Thymus (tissue), 11 donors: ENCODE results near the gene STXBP2. TPM values are rescaled to one million over a fixed set of nuclear protein-coding genes. Genes with fewer than 3 reads are reported as not detected.

Experiments used
- DNase-seq, 9 donors: peaks; one replicate each; pipeline ENCODE4 v3.0.0-alpha.2; 2013; ENCODE audit warnings: low spot score in 9 of 9, low read depth in 6 of 9, missing footprints in 1 of 9
- H3K27ac ChIP-seq, 2 donors: one replicate each; pipeline ENCODE4 v1.5.1; 2013; ENCODE audit warnings: control low read depth in 1 of 2, low read depth in 1 of 2, low read length in 1 of 2, mild to moderate bottlenecking in 1 of 2, moderate library complexity in 1 of 2
- H3K27me3 ChIP-seq, 2 donors: one replicate each; pipeline ENCODE4 v1.5.1; 2013; ENCODE audit warnings: low read length in 1 of 2; ENCODE audit not compliant: control insufficient read depth in 2 of 2, insufficient read depth in 1 of 2
- H3K36me3 ChIP-seq, 2 donors: one replicate each; pipeline ENCODE4 v1.5.1; 2013; ENCODE audit warnings: low read length in 1 of 2, mild to moderate bottlenecking in 1 of 2, moderate library complexity in 1 of 2; ENCODE audit not compliant: control insufficient read depth in 2 of 2, insufficient read depth in 2 of 2
- H3K4me1 ChIP-seq, 2 donors: one replicate each; pipeline ENCODE4 v1.5.1; 2013; ENCODE audit warnings: low read length in 2 of 2; ENCODE audit not compliant: control insufficient read depth in 2 of 2, insufficient read depth in 2 of 2
- H3K4me3 ChIP-seq, 2 donors: one replicate each; pipeline ENCODE4 v1.5.1; 2013; ENCODE audit warnings: low read length in 2 of 2, control low read depth in 1 of 2, mild to moderate bottlenecking in 1 of 2
- H3K9me3 ChIP-seq, 2 donors: one replicate each; pipeline ENCODE4 v1.5.1; 2013; ENCODE audit warnings: low read length in 1 of 2, mild to moderate bottlenecking in 1 of 2; ENCODE audit not compliant: control insufficient read depth in 2 of 2, insufficient read depth in 1 of 2
- WGBS: extraction: QIAGEN DNeasy Blood & Tissue Kit; methylation state at CpG from one replicate; pipeline ENCODE4 v1.1.7; 2013; 5-methylcytosine and 5-hydroxymethylcytosine counted together
- polyA plus RNA-seq: library from polyadenylated mRNA; stranded (reverse); fragments of 200-250 nt; gene quantifications from one replicate; pipeline ENCODE4 v1.2.3, GENCODE V29; 2013
- total RNA-seq: library from RNA; stranded (reverse); fragments of 120-200 nt; gene quantifications from one replicate; pipeline ENCODE4 v1.2.4, GENCODE V29; 2013
- donor health status: healthy.

The STXBP2 gene
- total and polyA plus RNA-seq, 2 donors = 45.3 to 140 TPM

- no peak overlapping the region for H3K27ac ChIP-seq
- H3K4me3 ChIP-seq = no peak overlapping the region
- H3K9me3 ChIP-seq = peaks cover 0 to 4% of the 10 kb centered on the region in 2 donors
- 96% methylated on average over 12 of the region's 12 CpGs for WGBS
- DNase-seq = no peak
- peaks cover 0 to 20% of the 10 kb centered on the region in 2 donors for H3K27me3 ChIP-seq
- H3K36me3 ChIP-seq = peaks cover 12 to 20% of the 10 kb centered on the region in 2 donors
- H3K4me1 ChIP-seq = peaks cover 0 to 3% of the 10 kb centered on the region in 2 donors
These were observed 50.3 kb downstream of the STXBP2 start for GRCh38 chr19:7687177-7687576.

DNA sequence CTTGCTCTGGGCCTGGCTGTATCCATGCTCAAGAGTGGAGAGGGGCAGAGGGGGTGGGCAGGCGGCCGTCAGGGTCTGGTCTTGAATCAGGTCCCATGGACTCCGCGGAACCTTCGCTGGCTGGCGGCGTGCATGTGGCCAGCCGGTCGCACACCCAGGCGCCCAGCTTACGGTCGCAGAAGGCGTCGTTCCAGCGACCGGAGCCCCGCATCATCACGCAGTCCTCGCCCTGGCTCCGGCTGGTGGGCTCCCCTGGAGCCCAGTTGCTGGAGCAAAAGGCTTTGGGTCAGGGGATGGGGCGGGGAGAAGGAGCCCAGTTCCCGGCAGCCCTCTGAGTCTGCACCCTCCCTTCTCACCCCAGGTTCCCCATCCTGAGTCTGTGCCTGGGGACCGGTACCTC is 52.3 kb downstream of the STXBP2 start:
- Histone ChIP-seq H3K27me3 (peaks cover 0 to 20% of the 10 kb centered on the region in 2 donors), H3K36me3 (peaks cover 0 to 4% of the 10 kb centered on the region in 2 donors), H3K4me3 (no peak overlapping the region), H3K9me3 (peaks cover 0 to 4% of the 10 kb centered on the region in 2 donors), H3K27ac (no peak overlapping the region), H3K4me1 (no peaks in the 10 kb centered on the region)
- no peak for DNase-seq
- 49% methylated on average over 23 of the region's 23 CpGs for WGBS

DNA sequence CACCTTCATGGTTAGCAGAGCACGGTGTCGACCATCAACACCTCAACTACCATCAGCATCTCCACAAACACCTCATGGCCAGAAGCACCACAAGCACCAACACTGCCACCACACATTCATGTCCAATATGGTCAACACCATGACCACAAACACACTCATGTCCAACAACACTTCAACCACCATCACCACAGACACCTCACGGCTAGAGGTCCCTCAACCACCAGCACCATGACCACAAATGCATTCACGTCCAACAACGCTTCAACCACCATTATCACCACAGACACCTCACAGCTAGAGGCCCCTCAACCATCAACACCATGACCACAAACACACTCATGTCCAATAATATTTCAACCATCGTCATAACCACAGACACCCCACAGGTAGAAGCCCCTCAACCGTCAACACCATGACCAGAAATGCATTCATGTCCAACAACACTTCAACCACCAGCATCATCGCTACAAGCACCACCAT is 53.9 kb downstream of the STXBP2 start:
- Histone ChIP-seq H3K27ac (no peak overlapping the region), H3K9me3 (peaks cover 0 to 4% of the 10 kb centered on the region in 2 donors), H3K36me3 (no peaks in the 10 kb centered on the region), H3K4me3 (no peak overlapping the region), H3K27me3 (peaks cover 0 to 20% of the 10 kb centered on the region in 2 donors), H3K4me1 (no peaks in the 10 kb centered on the region)
- DNase-seq = no peak
- WGBS = 86% methylated on average over 8 of the region's 8 CpGs

- Histone ChIP-seq H3K27me3 (peaks cover 0 to 20% of the 10 kb centered on the region in 2 donors), H3K4me1 (no peaks in the 10 kb centered on the region), H3K36me3 (no peaks in the 10 kb centered on the region), H3K9me3 (peaks cover 0 to 4% of the 10 kb centered on the region in 2 donors), H3K4me3 (no peak overlapping the region), H3K27ac (no peak overlapping the region)
- DNase-seq = no peak
These were observed 54.6 kb downstream of the STXBP2 start for GRCh38 chr19:7691497-7691896.

GRCh38 chr19:7692417-7693088 is 55.6 kb downstream of the STXBP2 start:
- no peak for DNase-seq
- H3K4me1 ChIP-seq = no peaks in the 10 kb centered on the region
- WGBS = 72% methylated on average over 13 of the region's 13 CpGs
- peaks cover 0 to 4% of the 10 kb centered on the region in 2 donors for H3K9me3 ChIP-seq
- H3K4me3 ChIP-seq = no peak overlapping the region
- H3K27me3 ChIP-seq = peaks cover 0 to 26% of the 10 kb centered on the region in 2 donors
- H3K27ac ChIP-seq = no peak overlapping the region
- H3K36me3 ChIP-seq = no peaks in the 10 kb centered on the region

DNA sequence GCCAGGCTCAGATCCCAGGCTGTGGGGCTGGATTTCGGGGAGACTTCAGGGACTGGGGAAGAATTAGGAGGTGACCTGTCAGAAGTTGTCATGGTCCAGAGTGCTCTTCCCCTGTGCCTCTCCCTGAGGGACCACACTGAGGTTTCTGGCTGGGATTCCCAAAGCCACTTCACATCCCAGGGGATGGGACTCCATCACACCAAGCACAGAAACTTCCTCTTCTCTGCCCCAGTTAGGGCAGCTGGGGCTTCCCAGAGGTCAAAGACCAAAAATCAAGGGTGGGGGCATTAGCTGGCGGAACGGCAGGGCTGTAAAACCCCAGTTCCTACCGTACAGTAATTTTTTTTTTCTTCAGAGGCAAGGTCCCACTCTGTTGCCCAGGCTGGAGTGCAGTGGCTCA is 57.6 kb downstream of the STXBP2 start:
- no peaks in the 10 kb centered on the region for H3K36me3 ChIP-seq
- no peak overlapping the region for H3K4me3 ChIP-seq
- no peak for DNase-seq
- no peaks in the 10 kb centered on the region for H3K4me1 ChIP-seq
- peaks cover 0 to 30% of the 10 kb centered on the region in 2 donors for H3K27me3 ChIP-seq
- WGBS = 81% methylated on average over 4 of the region's 4 CpGs
- no peak overlapping the region for H3K27ac ChIP-seq
- peaks cover 0 to 4% of the 10 kb centered on the region in 2 donors for H3K9me3 ChIP-seq

Other genes with a start within 250 kb of the STXBP2 start
- gene PEX11G, start 148.1 kb upstream of the STXBP2 start, total RNA-seq = 3.3 TPM
- gene PEX11G, start 148.1 kb upstream of the STXBP2 start, polyA plus RNA-seq = 4.8 TPM
- 7.1 TPM for gene ZNF358, start 121.0 kb upstream of the STXBP2 start, total RNA-seq
- gene ZNF358, start 121.0 kb upstream of the STXBP2 start, polyA plus RNA-seq = 23.5 TPM
- 2.8 TPM for gene MCOLN1, start 114.5 kb upstream of the STXBP2 start, total RNA-seq
- gene MCOLN1, start 114.5 kb upstream of the STXBP2 start, polyA plus RNA-seq = 41.0 TPM
- 17.3 TPM for gene PNPLA6, start 101.4 kb upstream of the STXBP2 start, total RNA-seq
- 75.3 TPM for gene PNPLA6, start 101.4 kb upstream of the STXBP2 start, polyA plus RNA-seq
- gene CAMSAP3, start 41.2 kb upstream of the STXBP2 start, total RNA-seq = 1.3 TPM
- 2.5 TPM for gene CAMSAP3, start 41.2 kb upstream of the STXBP2 start, polyA plus RNA-seq
- gene XAB2, start 7.6 kb upstream of the STXBP2 start, total RNA-seq = 29.2 TPM
- 60.6 TPM for gene XAB2, start 7.6 kb upstream of the STXBP2 start, polyA plus RNA-seq
- gene PET100, start 7.3 kb upstream of the STXBP2 start, total RNA-seq = 143 TPM
- 216 TPM for gene PET100, start 7.3 kb upstream of the STXBP2 start, polyA plus RNA-seq
- gene PCP2, start 3.4 kb upstream of the STXBP2 start, total RNA-seq = 1.9 TPM
- gene PCP2, start 3.4 kb upstream of the STXBP2 start, polyA plus RNA-seq = 9.4 TPM
- gene RETN, start 31.9 kb downstream of the STXBP2 start, total RNA-seq = 9.5 TPM
- gene RETN, start 31.9 kb downstream of the STXBP2 start, polyA plus RNA-seq = 33.1 TPM
- 0.28 TPM for gene MCEMP1, start 40.0 kb downstream of the STXBP2 start, total RNA-seq
- gene MCEMP1, start 40.0 kb downstream of the STXBP2 start, polyA plus RNA-seq = 1.6 TPM
- 108 TPM for gene TRAPPC5, start 43.7 kb downstream of the STXBP2 start, total RNA-seq
- 59.5 TPM for gene TRAPPC5, start 43.7 kb downstream of the STXBP2 start, polyA plus RNA-seq
- 3.1 TPM for gene FCER2, start 65.0 kb downstream of the STXBP2 start, total RNA-seq
- gene FCER2, start 65.0 kb downstream of the STXBP2 start, polyA plus RNA-seq = 14.4 TPM
- 0.52 TPM for gene CLEC4G, start 95.0 kb downstream of the STXBP2 start, total RNA-seq
- 3.2 TPM for gene CLEC4G, start 95.0 kb downstream of the STXBP2 start, polyA plus RNA-seq
- 3.4 TPM for gene CD209, start 110.4 kb downstream of the STXBP2 start, total RNA-seq
- gene CD209, start 110.4 kb downstream of the STXBP2 start, polyA plus RNA-seq = 8.5 TPM
- gene CLEC4M, start 126.1 kb downstream of the STXBP2 start, total RNA-seq = 0.19 TPM
- 0.50 TPM for gene CLEC4M, start 126.1 kb downstream of the STXBP2 start, polyA plus RNA-seq
- 4.9 TPM for gene EVI5L, start 193.1 kb downstream of the STXBP2 start, total RNA-seq
- gene EVI5L, start 193.1 kb downstream of the STXBP2 start, polyA plus RNA-seq = 7.6 TPM
- gene PRR36, start 237.3 kb downstream of the STXBP2 start, total RNA-seq = 0.09 TPM
- 0.16 TPM for gene PRR36, start 237.3 kb downstream of the STXBP2 start, polyA plus RNA-seq